ENCODE data around the gene LYZL2. TPM values are rescaled to one million over a fixed set of nuclear protein-coding genes. Genes with fewer than 3 reads are reported as not detected.
"Not testable (repeated sequence)": the region's sequence is repeated elsewhere in the genome, so short reads cannot be mapped to it uniquely, and the experiment has no call there.

LYZL2 gene
- total and polyA plus RNA-seq, 2 donors (not counting 3 experiments of a cell fraction or from before 2014, with no cell fraction given) = not detected

GRCh38 chr10:30645340-30645827 is 15.8 kb upstream of the LYZL2 start:
- intact Hi-C loops (cut with micrococcal nuclease) = no loop called here
- Histone ChIP-seq H3K36me3 (ENCODE audit: control insufficient read depth in 2 of 2, extremely low read depth in 1 of 2, insufficient read depth in 2 of 2, low read length in 2 of 2) (no peaks in the 10 kb centered on the region), H3K27ac (ENCODE audit: insufficient read depth, low read depth, low read length) (peak overlapping the region; percentile 89), H3K9me1 (replicated peaks; ENCODE audit: control insufficient read depth, extremely low read depth, insufficient read depth, low read length) (no peaks in the 10 kb centered on the region), H3K79me2 (ENCODE audit: control insufficient read depth, insufficient read depth, low read length) (no peaks in the 10 kb centered on the region), H3K4me2 (ENCODE audit: insufficient read depth, low read length) (peak overlapping the region; percentile 6), H3K9me3 (replicated peaks; ENCODE audit: control insufficient read depth, insufficient read depth, low read length) (no peaks in the 10 kb centered on the region), H4K20me1 (replicated peaks; ENCODE audit: control insufficient read depth, extremely low read depth, insufficient read depth, low read length) (no peaks in the 10 kb centered on the region), H3K27me3 (ENCODE audit: control insufficient read depth in 2 of 2, insufficient read depth in 2 of 2, low read length in 2 of 2) (no peaks in the 10 kb centered on the region), H3K9ac (replicated peaks; ENCODE audit: extremely low read depth, insufficient read depth, low read length) (peak overlapping the region; percentile 49), H2AFZ (ENCODE audit: low read depth, low read length) (peak overlapping the region; percentile 18), H3K4me3 (replicated peaks in 1 of 3; ENCODE audit: insufficient read depth in 1 of 3, low read depth in 1 of 3, low read length in 3 of 3) (no peak overlapping the region), H3K4me1 (ENCODE audit: control insufficient read depth, extremely low read depth, insufficient read depth, low read length) (peaks cover 60% of the 10 kb centered on the region)
- no peak for TF ChIP-seq GATA2 (IDR thresholded peaks at IDR 0.05; ENCODE audit: insufficient read depth, insufficient read length, low read depth, low read length)
- TF ChIP-seq FOS (IDR thresholded peaks at IDR 0.05; ENCODE audit: borderline replicate concordance, insufficient read depth, low read length) = no peak
- no peak for TF ChIP-seq POLR2A (IDR thresholded peaks at IDR 0.05; ENCODE audit: low read depth, low read length)
- TF ChIP-seq JUN (IDR thresholded peaks at IDR 0.05; ENCODE audit: borderline replicate concordance, insufficient read depth, insufficient read length, low read depth) = no peak
- no peak for TF ChIP-seq EZH2 (IDR thresholded peaks at IDR 0.05; ENCODE audit: borderline replicate concordance, low read depth, low read length, severe bottlenecking)
- POLR2A ChIA-PET = no interaction called here
- CTCF ChIA-PET = interaction anchor here (2.7 to 3.7 kb wide), 2 partner anchors 25 to 42 kb away, joined by 7 to 22 read pairs; no protein-coding TSS in a partner anchor
- dilution Hi-C loops (cut with MboI; ENCODE audit: extremely low pct_ligation_motif_present, low sequenced_read_pairs) = no loop called here
- peak; percentile 77 for DNase-seq (ENCODE audit: low read depth, low spot score)
- FAIRE-seq = no peak
- BruUV-seq (replicated peaks) = no TSS peak

GRCh38 chr10:30644408-30644861 is 14.9 kb upstream of the LYZL2 start:
- dilution Hi-C loops (cut with MboI; ENCODE audit: extremely low pct_ligation_motif_present, low sequenced_read_pairs); BruUV-seq (replicated peaks); H2AFZ ChIP-seq (ENCODE audit: low read depth, low read length); H4K20me1 ChIP-seq (replicated peaks; ENCODE audit: control insufficient read depth, extremely low read depth, insufficient read depth, low read length); H3K36me3 ChIP-seq (ENCODE audit: control insufficient read depth in 2 of 2, extremely low read depth in 1 of 2, insufficient read depth in 2 of 2, low read length in 2 of 2); H3K79me2 ChIP-seq (ENCODE audit: control insufficient read depth, insufficient read depth, low read length); H3K27me3 ChIP-seq (ENCODE audit: control insufficient read depth in 2 of 2, insufficient read depth in 2 of 2, low read length in 2 of 2); H3K9me1 ChIP-seq (replicated peaks; ENCODE audit: control insufficient read depth, extremely low read depth, insufficient read depth, low read length); POLR2A ChIA-PET; H3K9me3 ChIP-seq (replicated peaks; ENCODE audit: control insufficient read depth, insufficient read depth, low read length); H3K4me3 ChIP-seq (replicated peaks in 1 of 3; ENCODE audit: insufficient read depth in 1 of 3, low read depth in 1 of 3, low read length in 3 of 3): not testable (repeated sequence)
- H3K4me2 ChIP-seq (ENCODE audit: insufficient read depth, low read length) = peak overlapping the region; percentile 53
- TF ChIP-seq MAX (IDR thresholded peaks at IDR 0.05; ENCODE audit: insufficient read depth, insufficient read length) (peak; percentile 33), JUN (IDR thresholded peaks at IDR 0.05; ENCODE audit: borderline replicate concordance, insufficient read depth, insufficient read length, low read depth) (peak; percentile 83), POLR2AphosphoS5 (IDR thresholded peaks at IDR 0.05; ENCODE audit: insufficient read depth, low read depth, low read length) (peak; percentile 45), GATA2 (IDR thresholded peaks at IDR 0.05; ENCODE audit: insufficient read depth, insufficient read length, low read depth, low read length) (peak; percentile 89), FOS (IDR thresholded peaks at IDR 0.05; ENCODE audit: borderline replicate concordance, insufficient read depth, low read length) (peak; percentile 56)
- H3K4me1 ChIP-seq (ENCODE audit: control insufficient read depth, extremely low read depth, insufficient read depth, low read length) = peaks cover 64% of the 10 kb centered on the region
- DNase-seq (ENCODE audit: low read depth, low spot score) (peak; percentile 95), FAIRE-seq (peak; percentile 83)
- peak overlapping the region; percentile 69 for H3K9ac ChIP-seq (replicated peaks; ENCODE audit: extremely low read depth, insufficient read depth, low read length)
- H3K27ac ChIP-seq (ENCODE audit: insufficient read depth, low read depth, low read length) = peak overlapping the region; percentile 89
- intact Hi-C loops (cut with micrococcal nuclease) = loop anchor here (1.0 kb wide), 2 partner anchors 27 to 1053 kb away; no protein-coding TSS in a partner anchor
- CTCF ChIA-PET = interaction anchor here (2.7 to 3.7 kb wide), 2 partner anchors 26 to 43 kb away, joined by 7 to 22 read pairs; no protein-coding TSS in a partner anchor

GRCh38 chr10:30643557-30644199 is 14.1 kb upstream of the LYZL2 start:
- H3K4me3 ChIP-seq (replicated peaks in 1 of 3; ENCODE audit: insufficient read depth in 1 of 3, low read depth in 1 of 3, low read length in 3 of 3); POLR2A ChIA-PET; dilution Hi-C loops (cut with MboI; ENCODE audit: extremely low pct_ligation_motif_present, low sequenced_read_pairs); H2AFZ ChIP-seq (ENCODE audit: low read depth, low read length); H3K36me3 ChIP-seq (ENCODE audit: control insufficient read depth in 2 of 2, extremely low read depth in 1 of 2, insufficient read depth in 2 of 2, low read length in 2 of 2); H3K27me3 ChIP-seq (ENCODE audit: control insufficient read depth in 2 of 2, insufficient read depth in 2 of 2, low read length in 2 of 2); H3K9me3 ChIP-seq (replicated peaks; ENCODE audit: control insufficient read depth, insufficient read depth, low read length); H3K79me2 ChIP-seq (ENCODE audit: control insufficient read depth, insufficient read depth, low read length); H3K9me1 ChIP-seq (replicated peaks; ENCODE audit: control insufficient read depth, extremely low read depth, insufficient read depth, low read length); H4K20me1 ChIP-seq (replicated peaks; ENCODE audit: control insufficient read depth, extremely low read depth, insufficient read depth, low read length): not testable (repeated sequence)
- CTCF ChIA-PET = interaction anchor here (2.7 to 3.7 kb wide), 2 partner anchors 27 to 44 kb away, joined by 7 to 22 read pairs; no protein-coding TSS in a partner anchor
- DNase-seq (ENCODE audit: low read depth, low spot score) = peak; percentile 52
- BruUV-seq (replicated peaks) = TSS peak; percentile 49
- FAIRE-seq = peak; percentile 89
- intact Hi-C loops (cut with micrococcal nuclease) = loop anchor here (1.0 kb wide), 2 partner anchors 28 to 1054 kb away; no protein-coding TSS in a partner anchor
- Histone ChIP-seq H3K9ac (replicated peaks; ENCODE audit: extremely low read depth, insufficient read depth, low read length) (peak overlapping the region; percentile 69), H3K4me2 (ENCODE audit: insufficient read depth, low read length) (peak overlapping the region; percentile 53), H3K4me1 (ENCODE audit: control insufficient read depth, extremely low read depth, insufficient read depth, low read length) (peaks cover 66% of the 10 kb centered on the region), H3K27ac (ENCODE audit: insufficient read depth, low read depth, low read length) (peak overlapping the region; percentile 89)
